Left ventricle myocardium inferior (tissue), 1 donor: ENCODE results near the gene RWDD3. TPM values are rescaled to one million over a fixed set of nuclear protein-coding genes. Genes with fewer than 3 reads are reported as not detected.

Experiments used
- DNase-seq: peaks from one replicate; pipeline ENCODE4 v3.0.0-alpha.2; 2020
- H3K27ac ChIP-seq: fragments of 200-600 bp; replicated peaks from 2 replicates; pipeline ENCODE4 v1.8.0; 2021
- H3K27me3 ChIP-seq: fragments of 200-600 bp; 2 replicates; pipeline ENCODE4 v1.8.0; 2021; ENCODE audit warnings: low read depth
- H3K36me3 ChIP-seq: fragments of 200-600 bp; 2 replicates; pipeline ENCODE4 v1.8.0; 2021
- H3K4me1 ChIP-seq: fragments of 200-600 bp; 2 replicates; pipeline ENCODE4 v1.8.0; 2021
- H3K4me3 ChIP-seq: fragments of 200-600 bp; 2 replicates; pipeline ENCODE4 v1.8.0; 2021; ENCODE audit warnings: mild to moderate bottlenecking, moderate library complexity
- H3K9me3 ChIP-seq: fragments of 200-600 bp; replicated peaks from 2 replicates; pipeline ENCODE4 v1.8.0; 2021
- intact Hi-C: fragments of 100-400 bp; cut with micrococcal nuclease; formaldehyde crosslinking; loops from one replicate; pipeline ENCODE4 v1.11.0; 2022
- total RNA-seq: library from RNA; stranded (reverse); fragmentation: NEBNext Ultra II Directional; extraction: Animal tissue kit (Norgen Biotek cat#: 25700); gene quantifications from one replicate; pipeline ENCODE4 v1.2.1, GENCODE V29; 2021
- TF ChIP-seq, protein P1 (sequence below): fragments of 200-600 bp; IDR thresholded peaks from 2 replicates; pipeline ENCODE4 v1.8.0; 2021; ENCODE audit warnings: antibody characterized with exemption, mild to moderate bottlenecking, borderline replicate concordance
- donor health status: DM: no; HTN: yes; CAD: no; lungs with severe emphysema.

RWDD3 gene
- total RNA-seq, 1 donor from 2014 or later = 19.4 TPM

- H3K36me3 ChIP-seq = peaks cover 28% of the 10 kb centered on the region
- no peak for DNase-seq
- intact Hi-C loops = no loop called here
- peaks cover 53% of the 10 kb centered on the region for H3K4me1 ChIP-seq
- H3K27ac ChIP-seq = peak overlapping the region; percentile 72
- no peaks in the 10 kb centered on the region for H3K27me3 ChIP-seq
- TF ChIP-seq, protein P1, sequence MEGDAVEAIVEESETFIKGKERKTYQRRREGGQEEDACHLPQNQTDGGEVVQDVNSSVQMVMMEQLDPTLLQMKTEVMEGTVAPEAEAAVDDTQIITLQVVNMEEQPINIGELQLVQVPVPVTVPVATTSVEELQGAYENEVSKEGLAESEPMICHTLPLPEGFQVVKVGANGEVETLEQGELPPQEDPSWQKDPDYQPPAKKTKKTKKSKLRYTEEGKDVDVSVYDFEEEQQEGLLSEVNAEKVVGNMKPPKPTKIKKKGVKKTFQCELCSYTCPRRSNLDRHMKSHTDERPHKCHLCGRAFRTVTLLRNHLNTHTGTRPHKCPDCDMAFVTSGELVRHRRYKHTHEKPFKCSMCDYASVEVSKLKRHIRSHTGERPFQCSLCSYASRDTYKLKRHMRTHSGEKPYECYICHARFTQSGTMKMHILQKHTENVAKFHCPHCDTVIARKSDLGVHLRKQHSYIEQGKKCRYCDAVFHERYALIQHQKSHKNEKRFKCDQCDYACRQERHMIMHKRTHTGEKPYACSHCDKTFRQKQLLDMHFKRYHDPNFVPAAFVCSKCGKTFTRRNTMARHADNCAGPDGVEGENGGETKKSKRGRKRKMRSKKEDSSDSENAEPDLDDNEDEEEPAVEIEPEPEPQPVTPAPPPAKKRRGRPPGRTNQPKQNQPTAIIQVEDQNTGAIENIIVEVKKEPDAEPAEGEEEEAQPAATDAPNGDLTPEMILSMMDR = no peak
- no peaks in the 10 kb centered on the region for H3K9me3 ChIP-seq
- H3K4me3 ChIP-seq = no peak overlapping the region
These were observed 15.9 kb downstream of the RWDD3 start for GRCh38 chr1:95249916-95250315.

DNA sequence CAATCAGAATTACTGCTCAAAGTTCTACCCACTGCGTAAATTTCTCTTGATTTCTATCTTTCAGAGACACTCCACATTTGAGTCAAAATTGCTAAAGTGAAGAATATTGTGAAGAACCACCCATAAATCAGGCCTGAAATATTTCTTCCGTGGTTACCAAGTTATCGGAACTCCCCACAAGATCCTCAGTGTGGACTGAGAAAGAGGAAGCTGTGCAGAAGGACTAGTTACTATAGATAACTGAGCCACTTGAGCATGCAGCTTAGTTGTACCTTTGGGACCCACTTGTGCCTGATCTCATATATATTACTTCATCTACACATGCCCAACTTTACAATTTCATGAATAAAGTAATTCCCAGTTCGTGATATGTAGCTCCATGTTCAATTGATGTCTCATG is 18.4 kb downstream of the RWDD3 start:
- DNase-seq = no peak
- H3K9me3 ChIP-seq = no peaks in the 10 kb centered on the region
- H3K27me3 ChIP-seq = no peaks in the 10 kb centered on the region
- H3K36me3 ChIP-seq = peaks cover 23% of the 10 kb centered on the region
- intact Hi-C loops = no loop called here
- TF ChIP-seq, protein P1 = no peak
- no peak overlapping the region for H3K27ac ChIP-seq
- H3K4me3 ChIP-seq = no peak overlapping the region
- H3K4me1 ChIP-seq = peaks cover 29% of the 10 kb centered on the region

GRCh38 chr1:95254959-95255358 is 20.9 kb downstream of the RWDD3 start:
- H3K9me3 ChIP-seq = no peaks in the 10 kb centered on the region
- TF ChIP-seq, protein P1 = no peak
- H3K36me3 ChIP-seq = peaks cover 11% of the 10 kb centered on the region
- H3K27me3 ChIP-seq = no peaks in the 10 kb centered on the region
- peaks cover 8% of the 10 kb centered on the region for H3K4me1 ChIP-seq
- no peak overlapping the region for H3K27ac ChIP-seq
- DNase-seq = no peak
- intact Hi-C loops = no loop called here
- H3K4me3 ChIP-seq = no peak overlapping the region

DNA sequence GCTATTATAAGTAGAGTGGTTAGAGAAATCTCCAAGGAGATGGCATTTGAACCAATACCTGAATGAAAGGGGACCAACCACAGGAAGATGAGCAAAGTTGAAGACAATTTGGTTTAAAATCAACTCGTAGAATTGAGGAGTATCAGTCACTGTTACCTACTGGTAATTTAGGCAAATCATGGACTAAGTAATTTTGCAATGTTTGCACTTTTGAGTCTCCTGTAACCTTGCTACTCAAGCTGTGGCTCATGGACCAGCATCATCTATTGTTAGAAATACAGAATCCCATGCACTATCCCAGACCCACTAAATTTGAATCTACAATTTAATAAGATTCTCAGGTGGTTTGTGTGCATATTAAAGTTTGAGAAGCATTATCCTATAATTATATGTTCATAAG is 21.8 kb downstream of the RWDD3 start:
- no peak overlapping the region for H3K27ac ChIP-seq
- TF ChIP-seq, protein P1 = no peak
- no peaks in the 10 kb centered on the region for H3K27me3 ChIP-seq
- no peaks in the 10 kb centered on the region for H3K9me3 ChIP-seq
- DNase-seq = no peak
- H3K4me1 ChIP-seq = no peaks in the 10 kb centered on the region
- H3K4me3 ChIP-seq = no peak overlapping the region
- H3K36me3 ChIP-seq = peaks cover 11% of the 10 kb centered on the region
- intact Hi-C loops = no loop called here

DNA sequence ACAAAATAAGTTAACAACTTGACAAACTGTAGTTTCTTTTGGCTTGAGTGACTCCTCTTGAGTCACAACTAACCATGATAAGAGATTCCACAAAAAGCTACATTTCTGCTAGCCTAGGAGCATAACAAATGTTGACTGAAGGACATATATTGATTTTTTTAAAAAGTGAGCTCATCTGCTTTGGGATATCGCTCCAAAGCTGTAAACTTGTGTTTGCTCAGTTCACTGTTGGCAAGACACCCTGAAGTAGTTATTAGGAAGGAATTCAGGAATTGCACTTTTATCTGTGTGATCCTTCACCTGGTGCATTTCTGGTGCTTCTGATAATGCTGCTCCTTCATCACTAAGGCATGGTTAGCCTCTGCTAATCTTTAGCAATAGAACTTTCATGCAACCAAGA is 23.7 kb downstream of the RWDD3 start:
- DNase-seq = no peak
- Histone ChIP-seq H3K27me3 (no peaks in the 10 kb centered on the region), H3K9me3 (no peaks in the 10 kb centered on the region), H3K36me3 (peaks cover 4% of the 10 kb centered on the region), H3K4me1 (no peaks in the 10 kb centered on the region), H3K27ac (no peak overlapping the region), H3K4me3 (no peak overlapping the region)
- intact Hi-C loops = no loop called here
- TF ChIP-seq, protein P1 = no peak

GRCh38 chr1:95259245-95259644 is 25.2 kb downstream of the RWDD3 start:
- Histone ChIP-seq H3K27me3 (no peaks in the 10 kb centered on the region), H3K9me3 (no peaks in the 10 kb centered on the region), H3K36me3 (no peaks in the 10 kb centered on the region), H3K4me3 (no peak overlapping the region), H3K4me1 (peaks cover 4% of the 10 kb centered on the region), H3K27ac (no peak overlapping the region)
- TF ChIP-seq, protein P1 = no peak
- DNase-seq = no peak
- intact Hi-C loops = no loop called here
